Suppressor macrophage (primary cell): ENCODE data around the gene MAD1L1.

Experiments
- DNase-seq, 4 experiments: peaks; one replicate each; pipeline ENCODE4 v3.0.0-alpha.2; 2020 to 2022

Gene MAD1L1

DNA sequence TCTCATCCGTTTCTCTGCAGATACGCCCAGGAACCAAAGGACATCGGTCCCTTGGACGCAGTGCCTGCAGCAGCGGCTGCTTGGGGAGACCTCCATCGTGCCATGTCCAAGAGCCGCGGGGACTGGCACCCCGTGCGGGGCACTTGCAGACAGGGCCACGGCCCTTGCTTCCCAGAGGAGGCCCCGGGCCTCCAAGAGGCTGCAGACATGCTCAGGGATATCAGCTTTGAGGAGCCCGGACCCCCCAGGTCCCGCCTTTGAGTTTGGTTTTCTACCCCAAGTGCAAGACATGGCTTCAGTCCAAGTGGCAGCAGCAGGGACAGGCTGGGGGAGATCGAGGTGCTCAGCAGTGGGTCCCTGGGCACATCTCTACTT, 283.1 kb downstream of the MAD1L1 start:
- no peak for DNase-seq

DNA sequence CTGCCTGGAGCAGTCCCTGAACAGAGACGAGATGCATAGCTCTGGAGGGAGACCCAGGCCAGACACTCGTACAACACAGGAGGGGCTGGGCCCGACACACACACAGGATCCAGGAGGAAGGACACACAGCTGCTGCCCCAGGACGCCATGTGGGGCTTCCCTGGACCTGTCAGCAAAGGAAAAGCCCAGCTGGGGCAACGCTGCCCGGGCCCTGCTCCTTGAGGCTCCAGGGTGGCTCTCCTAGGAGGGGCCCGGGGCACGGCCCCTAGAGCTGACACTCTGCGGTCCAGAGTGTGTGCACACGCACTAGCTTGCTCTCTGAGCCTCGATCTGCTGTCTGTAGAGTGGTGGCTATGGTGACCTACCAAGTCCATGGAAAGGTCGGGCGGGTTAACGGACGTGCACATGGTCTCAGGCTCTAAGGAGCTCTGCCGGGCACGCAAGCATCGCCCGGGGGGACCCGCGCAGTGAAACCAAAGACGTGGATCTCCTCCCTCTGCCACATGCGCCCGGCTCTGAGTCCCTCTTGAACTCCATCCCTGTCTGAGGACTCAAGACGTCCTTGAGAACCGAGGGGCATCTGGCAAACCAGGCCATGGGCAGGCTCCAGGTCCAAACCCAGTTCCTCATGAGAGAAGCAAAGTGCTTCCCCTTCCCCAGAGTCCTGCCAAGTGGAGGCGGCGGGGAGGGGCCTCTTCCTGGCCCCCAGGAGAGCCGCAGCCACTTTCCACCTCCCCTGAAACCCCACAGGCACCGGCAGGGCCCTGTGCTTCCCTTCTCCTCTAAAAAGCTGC, 283.7 kb downstream of the MAD1L1 start:
- peak; percentile 12 to 43 (median 26) for DNase-seq

DNA sequence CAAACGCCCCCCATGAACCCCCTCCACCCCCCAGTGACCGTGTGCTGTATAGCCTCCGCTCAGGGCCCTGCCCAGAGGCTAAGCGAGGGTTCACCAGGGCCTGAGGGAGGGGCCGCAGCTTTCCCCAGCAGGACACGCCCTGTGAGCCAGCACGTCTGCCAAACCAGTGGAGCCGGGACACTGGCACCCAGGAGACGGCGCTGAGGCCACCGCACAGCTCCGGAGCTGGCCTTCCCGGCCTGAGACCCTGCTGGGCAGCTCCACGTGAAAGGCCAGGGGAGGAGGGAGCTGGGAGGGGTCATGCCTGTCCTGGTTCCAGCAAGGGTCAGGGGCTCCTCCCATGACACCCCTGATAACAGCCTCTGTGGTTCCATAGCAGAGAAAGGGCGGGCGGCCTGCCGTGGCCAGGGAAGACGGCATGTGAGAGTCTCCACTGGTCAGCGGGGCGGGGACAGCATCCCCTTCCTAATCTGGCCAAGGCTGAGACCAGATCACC, 284.4 kb downstream of the MAD1L1 start:
- no peak for DNase-seq

GRCh38 chr7:1947586-1948217, 285.0 kb downstream of the MAD1L1 start:
- DNase-seq, result no peak

GRCh38 chr7:1946773-1947450, 285.8 kb downstream of the MAD1L1 start:
- DNase-seq, result no peak

DNA sequence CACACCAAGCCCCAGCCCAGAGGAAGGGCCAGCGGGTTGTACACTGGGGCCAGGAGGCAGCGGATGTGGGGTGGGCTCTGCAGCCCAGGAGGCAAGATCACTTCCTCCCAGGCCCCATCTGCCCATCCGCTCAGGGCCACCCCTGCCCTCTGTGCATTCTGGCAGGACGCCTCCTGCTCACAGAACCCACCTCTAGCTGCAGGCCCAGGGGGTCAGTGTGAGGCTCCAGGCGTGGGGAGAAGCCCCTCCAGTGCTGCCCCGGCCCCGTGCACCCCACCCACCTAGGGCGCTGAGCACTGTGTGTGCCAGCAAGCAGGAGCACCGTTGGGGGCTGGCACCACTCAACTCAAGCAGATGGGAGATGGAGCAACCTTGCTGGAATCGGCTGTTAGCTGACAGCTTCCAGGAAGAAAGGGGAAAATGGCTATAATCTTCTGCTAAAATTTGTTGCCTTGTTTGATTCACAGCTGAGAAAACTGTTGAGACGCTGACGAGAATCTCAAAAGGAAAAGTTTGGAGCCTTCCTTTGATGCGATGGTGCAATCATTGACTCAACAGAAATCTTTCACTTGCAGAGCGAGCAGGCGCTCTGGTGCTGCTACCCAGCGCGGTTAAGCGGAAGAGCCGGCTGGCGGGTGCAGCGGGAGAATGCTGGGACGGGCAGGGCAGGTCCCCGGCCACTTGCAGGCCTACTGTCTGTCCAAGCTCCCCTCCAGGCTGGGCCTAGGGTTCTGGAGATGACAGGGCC, 286.5 kb downstream of the MAD1L1 start:
- DNase-seq, result peak in 3 of 4 experiments; percentile 20 to 48 (median 38)

- DNase-seq, result no peak
These were observed 287.2 kb downstream of the MAD1L1 start for GRCh38 chr7:1945558-1945957.

DNA sequence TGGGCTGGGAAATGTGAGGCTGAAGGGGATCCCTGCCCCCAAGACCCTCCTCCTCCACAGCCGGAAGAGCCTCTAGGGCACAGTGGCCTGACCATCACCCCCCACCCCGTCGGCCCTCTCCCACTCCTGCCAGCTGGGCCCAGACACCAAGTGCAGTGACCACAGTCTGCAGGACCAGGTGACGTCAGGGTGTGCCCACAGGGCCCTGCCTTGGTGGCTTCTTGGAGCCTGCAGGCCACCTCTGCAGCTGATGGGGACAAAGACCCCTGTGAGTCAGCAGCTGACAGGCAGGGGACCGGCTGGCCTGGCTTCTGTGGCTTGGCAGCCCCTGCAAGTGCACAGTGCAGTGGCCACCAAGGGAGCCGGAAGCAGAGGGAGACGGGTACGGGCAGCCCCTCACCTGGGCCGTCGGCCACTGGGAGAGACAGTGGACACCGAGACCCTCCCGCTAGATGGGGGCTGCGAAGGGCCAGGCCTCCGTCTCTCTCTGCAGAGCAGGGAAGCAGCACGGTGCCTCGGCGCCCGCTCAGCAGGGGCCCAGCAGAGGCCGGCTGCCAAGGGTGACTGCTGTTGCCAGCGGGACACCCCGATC, 288.0 kb downstream of the MAD1L1 start:
- no peak for DNase-seq

DNA sequence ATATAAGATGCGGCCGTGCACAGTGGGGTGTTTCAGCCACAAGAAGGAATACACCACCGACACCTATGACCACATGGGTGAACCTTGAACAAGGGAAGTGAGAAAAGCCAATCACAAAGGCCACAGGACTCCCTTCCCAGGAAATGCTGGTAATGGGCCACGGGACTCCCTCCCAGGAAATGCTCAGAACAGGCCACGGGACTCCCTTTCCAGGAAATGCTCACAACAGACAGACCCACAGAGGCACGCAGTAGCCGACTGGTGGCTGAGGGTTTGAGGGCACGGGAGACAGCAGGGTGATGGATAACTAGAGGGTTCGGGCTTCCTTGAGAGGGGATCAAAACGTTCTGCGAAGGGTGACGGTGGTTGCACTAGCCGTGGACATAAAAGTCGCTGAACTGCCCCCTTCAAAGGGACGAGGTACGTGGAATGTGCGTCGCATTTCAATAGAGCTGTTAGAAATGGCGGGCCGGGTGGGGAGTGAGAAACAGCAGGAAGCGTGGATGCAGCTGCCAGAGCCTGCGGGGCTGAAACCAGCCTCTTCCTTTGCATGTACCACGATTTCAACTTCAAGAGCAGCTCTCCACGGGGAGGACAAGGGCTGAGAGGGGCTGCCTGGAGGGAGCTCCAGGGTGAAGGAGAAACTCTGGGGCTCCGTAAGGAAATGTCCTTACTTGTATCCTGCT, 288.7 kb downstream of the MAD1L1 start:
- DNase-seq, result peak in 1 of 4 experiments; percentile 13

- no peak for DNase-seq
These were observed 289.4 kb downstream of the MAD1L1 start for GRCh38 chr7:1943326-1943725.

DNA sequence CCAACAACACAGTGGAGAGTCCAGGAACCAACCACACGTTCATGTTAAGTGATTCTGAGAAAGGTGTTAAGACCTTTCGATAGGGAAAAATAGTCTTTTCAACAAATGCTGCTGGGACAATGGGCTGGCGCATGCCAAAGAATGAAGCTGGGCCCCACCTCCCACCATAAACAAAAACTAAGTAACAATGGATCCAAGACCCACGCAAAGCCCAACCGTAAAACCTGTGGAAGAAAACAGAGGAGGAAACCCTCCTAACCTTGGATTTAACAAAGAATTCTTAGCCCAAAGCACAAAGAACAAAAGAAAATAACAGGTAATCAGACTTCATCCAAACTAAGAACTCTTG, 289.8 kb downstream of the MAD1L1 start:
- DNase-seq, result no peak

GRCh38 chr7:1942243-1942940, 290.4 kb downstream of the MAD1L1 start:
- DNase-seq, result peak; percentile 39 to 73 (median 70)

DNA sequence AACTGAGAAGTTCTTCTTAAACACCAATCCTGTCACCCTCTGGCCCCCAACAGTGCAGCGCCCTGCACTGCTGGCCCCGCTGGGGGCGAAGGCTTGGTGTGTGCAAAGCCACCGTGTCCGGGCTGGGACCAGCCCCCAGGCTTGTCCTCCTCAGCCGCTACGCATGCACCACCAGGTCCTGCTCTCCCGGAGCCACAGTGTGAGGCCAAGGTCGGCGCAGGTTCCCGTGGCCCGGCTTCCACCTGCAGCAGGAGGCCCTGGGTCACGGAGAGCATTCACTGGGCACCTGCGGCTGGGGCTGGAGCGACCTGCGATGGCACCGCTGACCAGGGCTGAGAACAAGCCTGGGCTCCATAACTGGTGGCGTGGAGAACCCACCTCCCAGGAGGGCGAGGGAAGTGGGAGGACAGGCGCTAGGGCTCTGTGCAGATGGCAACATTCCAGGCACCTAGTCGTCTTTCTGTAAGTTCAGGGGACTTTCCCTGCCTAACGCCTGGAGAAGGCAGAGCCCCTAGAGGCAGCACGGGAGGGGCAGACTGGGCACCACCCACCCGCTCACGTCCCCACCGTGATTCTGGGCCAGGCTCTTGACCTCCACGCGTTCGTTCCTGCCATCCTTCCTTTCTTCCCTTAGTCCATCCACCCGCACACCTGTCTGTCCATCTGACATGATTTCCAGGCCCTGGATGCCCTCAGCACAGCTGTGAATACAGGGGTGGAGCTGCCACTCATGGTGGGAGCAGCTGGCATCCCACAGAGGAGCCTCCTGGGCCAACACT, 291.1 kb downstream of the MAD1L1 start:
- peak in 3 of 4 experiments; percentile 39 to 50 (median 40) for DNase-seq

- DNase-seq, result no peak
These were observed 291.9 kb downstream of the MAD1L1 start for GRCh38 chr7:1940863-1941262.

DNA sequence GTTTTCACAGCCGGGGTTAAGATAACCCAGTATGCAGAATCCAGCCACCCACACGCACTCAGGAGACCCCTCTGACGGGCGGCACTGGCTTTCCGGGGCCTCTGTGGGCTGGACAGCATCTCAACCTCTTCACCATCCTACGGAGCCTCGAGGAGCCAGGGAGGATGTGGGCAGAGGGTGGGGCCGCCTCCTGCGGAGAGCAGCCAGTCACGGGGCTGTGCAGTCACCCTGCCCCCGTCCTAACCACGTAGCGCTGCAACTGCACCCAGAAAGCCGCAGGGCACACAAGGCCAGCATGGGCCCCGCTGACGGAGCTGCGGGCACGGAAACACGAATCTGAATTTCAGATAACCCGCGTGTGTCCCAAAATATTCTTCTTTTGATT, 292.4 kb downstream of the MAD1L1 start:
- peak; percentile 95 to 98 (median 97) for DNase-seq

GRCh38 chr7:1939434-1940401, 293.0 kb downstream of the MAD1L1 start:
- DNase-seq, result peak; percentile 79 to 93 (median 92)

DNA sequence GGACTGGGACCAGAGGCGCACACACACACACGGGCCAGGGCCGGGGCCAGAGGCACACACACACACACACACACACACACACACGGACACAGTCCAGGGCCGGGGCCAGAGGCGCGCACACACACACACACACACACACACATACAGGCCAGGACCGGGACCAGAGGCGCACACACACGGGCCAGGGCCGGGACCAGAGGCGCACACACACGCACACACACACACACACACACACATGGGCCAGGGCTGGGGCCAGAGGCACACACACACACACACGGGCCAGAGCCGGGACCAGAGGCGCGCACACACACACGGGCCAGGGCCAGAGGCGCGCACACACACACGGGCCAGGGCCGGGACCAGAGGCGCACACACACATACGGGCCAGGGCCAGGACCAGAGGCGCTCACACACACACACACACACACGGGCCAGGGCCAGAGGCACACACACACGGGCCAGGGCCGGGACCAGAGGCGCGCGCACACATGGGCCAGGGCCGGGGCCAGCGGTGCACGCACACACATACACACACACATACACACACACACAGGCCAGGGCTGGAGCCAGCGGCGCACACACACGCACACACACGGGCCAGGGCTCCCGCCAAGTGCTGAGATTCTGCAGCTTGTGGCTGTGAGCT, 293.8 kb downstream of the MAD1L1 start:
- peak in 1 of 4 experiments; percentile 38 for DNase-seq

- no peak for DNase-seq
These were observed 295.5 kb downstream of the MAD1L1 start for GRCh38 chr7:1937252-1937605.
